HepG2 (cell line): ENCODE measurements around the gene DLST. TPM values are rescaled to one million over a fixed set of nuclear protein-coding genes. Genes with fewer than 3 reads are reported as not detected.
A peak's percentile ranks its signal among the peaks of the same experiment; 100 is the strongest.

Experiments
- BRD4 ChIP-seq: sonication (generic); formaldehyde crosslinking; IDR thresholded peaks from 2 replicates; pipeline ENCODE4 v1.4.0; 2020; ENCODE audit warnings: missing genetic modification reagents
- CBX2 ChIP-seq, 2 experiments: fragments of 200-600 bp in 1 of 2; sonication (generic); formaldehyde crosslinking in 1 of 2; IDR thresholded peaks; 2 replicates each; pipeline versions ENCODE4 v1.7.0 to v1.8.1; 2018 to 2022; ENCODE audit warnings: low read depth in 2 of 2, low read length in 1 of 2, mild to moderate bottlenecking in 1 of 2, missing genetic modification reagents in 1 of 2
- CENPX ChIP-seq: sonication (generic); formaldehyde crosslinking; IDR thresholded peaks from 2 replicates; pipeline ENCODE4 v1.9.0; 2021; ENCODE audit warnings: mild to moderate bottlenecking, missing genetic modification reagents, moderate library complexity
- FOXK1 ChIP-seq: sonication (generic); formaldehyde crosslinking; IDR thresholded peaks from 2 replicates; pipeline ENCODE4 v1.4.0; 2020; ENCODE audit warnings: low read depth, missing genetic modification reagents, borderline replicate concordance
- GFI1 ChIP-seq: sonication (generic); formaldehyde crosslinking; IDR thresholded peaks from 2 replicates; pipeline ENCODE4 v1.5.0; 2020; ENCODE audit warnings: missing genetic modification reagents, mild to moderate bottlenecking, borderline replicate concordance
- NCOA1 ChIP-seq: sonication (generic); formaldehyde crosslinking; IDR thresholded peaks from 2 replicates; pipeline ENCODE4 v1.9.0; 2021; ENCODE audit warnings: missing genetic modification reagents
- POLR2AphosphoS2 ChIP-seq: IDR thresholded peaks from 2 replicates; pipeline ENCODE4 v1.6.1; 2011; ENCODE audit warnings: low read depth, low read length, improper control_type of control experiment
- RBM22 ChIP-seq: fragments of 200-400 bp; formaldehyde crosslinking; optimal IDR thresholded peaks from 2 replicates; pipeline ENCODE3; 2017; ENCODE audit warnings: mild to moderate bottlenecking, low read length, moderate library complexity
- RFX5 ChIP-seq: IDR thresholded peaks from 2 replicates; pipeline ENCODE4 v1.6.1; 2011; ENCODE audit warnings: low read depth, low read length, improper control_type of control experiment
- RFXANK ChIP-seq: IDR thresholded peaks from 2 replicates; pipeline ENCODE4 v1.6.1; 2016
- ZBTB33 ChIP-seq: sonication (generic); formaldehyde crosslinking; IDR thresholded peaks from 2 replicates; pipeline ENCODE4 v1.4.0; 2020; ENCODE audit warnings: missing genetic modification reagents
- ZFP36 ChIP-seq: fragments of 150-350 bp; IDR thresholded peaks from 2 replicates; pipeline ENCODE4 v1.6.1; 2018; ENCODE audit warnings: borderline replicate concordance, low read length, low read depth; ENCODE audit not compliant: partially characterized antibody
- ZNF513 ChIP-seq: sonication (generic); formaldehyde crosslinking; conservative IDR thresholded peaks from 2 replicates; pipeline ENCODE4 v1.5.0; 2020; ENCODE audit warnings: missing genetic modification reagents
- ZNF740 ChIP-seq: sonication (generic); formaldehyde crosslinking; IDR thresholded peaks from 2 replicates; pipeline ENCODE4 v1.4.0; 2020; ENCODE audit warnings: missing genetic modification reagents
- polyA plus RNA-seq, 8 experiments: library from polyadenylated mRNA; depleted of rRNA in 3 of 8; stranded (reverse) in 7 of 8; unstranded in 1 of 8; fragments of >200 nt; fragmentation: Illumina TruSeq in 4 of 8; extraction: Trizol in 4 of 8; gene quantifications; 2 replicates each; pipeline versions ENCODE4 v1.2.1 to v1.2.3, GENCODE V29; 2011 to 2016; ENCODE audit warnings: low read depth in 4 of 8, missing spikeins in 1 of 8, mixed read lengths in 1 of 8; ENCODE audit not compliant: insufficient read depth in 1 of 8
- total RNA-seq, 5 experiments: library from RNA; depleted of rRNA; stranded (reverse); fragments of >200 nt; fragmentation: Illumina TruSeq; extraction: Trizol; gene quantifications; 2 replicates each; pipeline ENCODE4 v1.2.3, GENCODE V29; 2016; ENCODE audit warnings: low read depth in 1 of 5
- TF ChIP-seq, protein P1 (sequence below): sonication (generic); formaldehyde crosslinking; IDR thresholded peaks from 2 replicates; pipeline ENCODE4 v1.4.0; 2020; ENCODE audit warnings: low read depth, mild to moderate bottlenecking, missing genetic modification reagents
- TF ChIP-seq, protein P2 (sequence below): sonication (generic); formaldehyde crosslinking; conservative IDR thresholded peaks from 2 replicates; pipeline ENCODE4 v1.8.0; 2022; ENCODE audit warnings: missing genetic modification reagents
- TF ChIP-seq, protein P3 (sequence below): sonication (generic); formaldehyde crosslinking; IDR thresholded peaks from 2 replicates; pipeline ENCODE4 v1.4.0; 2020; ENCODE audit warnings: missing genetic modification reagents, borderline replicate concordance

DLST gene
- total and polyA plus RNA-seq, 2 of the 13 experiments (the other 11 are each of a cell fraction or from before 2014, with no cell fraction given), result 56.5 to 94.3 TPM

DNA sequence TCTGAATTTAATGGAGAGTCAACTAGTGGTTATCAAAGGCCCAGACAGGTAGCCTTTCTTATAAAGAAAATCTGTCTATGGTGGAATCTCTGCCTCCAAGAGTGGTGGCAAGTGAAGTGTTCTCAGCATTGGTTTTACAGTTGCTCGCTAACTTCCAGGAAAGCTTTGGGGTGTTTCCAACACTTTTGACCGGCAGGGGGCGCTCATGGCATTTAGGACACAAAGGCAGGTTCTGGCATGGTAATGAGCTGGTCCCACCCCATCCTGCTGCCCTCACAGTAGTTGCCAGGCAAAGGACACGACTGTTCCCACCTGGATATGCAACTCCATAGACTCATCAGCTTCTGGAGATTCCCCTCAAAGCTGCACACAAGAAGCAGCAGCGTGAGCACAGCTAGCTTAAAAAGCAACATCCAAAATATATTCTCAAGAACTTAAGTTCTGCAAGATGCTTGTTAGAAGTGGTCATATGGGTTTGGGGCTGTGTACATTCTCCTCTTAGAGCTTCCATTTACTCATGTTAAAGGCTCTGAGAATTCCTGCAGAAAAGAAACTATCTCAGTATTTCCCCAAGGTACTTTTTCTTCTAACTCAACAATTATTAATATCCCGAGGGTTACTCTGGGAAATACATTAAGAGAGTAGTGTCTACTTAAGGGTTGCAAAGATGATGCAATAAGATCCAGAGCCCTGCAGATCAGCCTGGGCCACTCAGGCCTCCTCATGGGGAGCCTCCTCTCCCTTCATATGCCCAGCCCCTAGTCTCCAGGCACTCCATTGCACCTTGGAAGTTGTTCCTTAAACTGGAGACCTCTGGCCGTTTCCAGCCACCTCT lies 20.6 kb upstream of the DLST start (continued):
- TF ChIP-seq, protein P1, sequence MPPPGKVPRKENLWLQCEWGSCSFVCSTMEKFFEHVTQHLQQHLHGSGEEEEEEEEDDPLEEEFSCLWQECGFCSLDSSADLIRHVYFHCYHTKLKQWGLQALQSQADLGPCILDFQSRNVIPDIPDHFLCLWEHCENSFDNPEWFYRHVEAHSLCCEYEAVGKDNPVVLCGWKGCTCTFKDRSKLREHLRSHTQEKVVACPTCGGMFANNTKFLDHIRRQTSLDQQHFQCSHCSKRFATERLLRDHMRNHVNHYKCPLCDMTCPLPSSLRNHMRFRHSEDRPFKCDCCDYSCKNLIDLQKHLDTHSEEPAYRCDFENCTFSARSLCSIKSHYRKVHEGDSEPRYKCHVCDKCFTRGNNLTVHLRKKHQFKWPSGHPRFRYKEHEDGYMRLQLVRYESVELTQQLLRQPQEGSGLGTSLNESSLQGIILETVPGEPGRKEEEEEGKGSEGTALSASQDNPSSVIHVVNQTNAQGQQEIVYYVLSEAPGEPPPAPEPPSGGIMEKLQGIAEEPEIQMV (CRISPR knock-in tag), result no peak
- TF ChIP-seq ZBTB33 (CRISPR knock-in tag) (no peak), BRD4 (no peak), NCOA1 (CRISPR knock-in tag) (no peak), RBM22 (no peak), CBX2 (IDR thresholded peaks at IDR 0.05; ENCODE audit: low read depth, low read length) (no peak), CBX2 (CRISPR knock-in tag; IDR thresholded peaks at IDR 0.05; ENCODE audit: low read depth) (no peak), FOXK1 (CRISPR knock-in tag) (no peak), ZFP36 (no peak), RFXANK (no peak), CENPX (CRISPR knock-in tag) (no peak), ZNF740 (CRISPR knock-in tag) (no peak), GFI1 (CRISPR knock-in tag) (no peak), POLR2AphosphoS2 (no peak), ZNF513 (no peak), RFX5 (peak; percentile 60)
- TF ChIP-seq, protein P2, sequence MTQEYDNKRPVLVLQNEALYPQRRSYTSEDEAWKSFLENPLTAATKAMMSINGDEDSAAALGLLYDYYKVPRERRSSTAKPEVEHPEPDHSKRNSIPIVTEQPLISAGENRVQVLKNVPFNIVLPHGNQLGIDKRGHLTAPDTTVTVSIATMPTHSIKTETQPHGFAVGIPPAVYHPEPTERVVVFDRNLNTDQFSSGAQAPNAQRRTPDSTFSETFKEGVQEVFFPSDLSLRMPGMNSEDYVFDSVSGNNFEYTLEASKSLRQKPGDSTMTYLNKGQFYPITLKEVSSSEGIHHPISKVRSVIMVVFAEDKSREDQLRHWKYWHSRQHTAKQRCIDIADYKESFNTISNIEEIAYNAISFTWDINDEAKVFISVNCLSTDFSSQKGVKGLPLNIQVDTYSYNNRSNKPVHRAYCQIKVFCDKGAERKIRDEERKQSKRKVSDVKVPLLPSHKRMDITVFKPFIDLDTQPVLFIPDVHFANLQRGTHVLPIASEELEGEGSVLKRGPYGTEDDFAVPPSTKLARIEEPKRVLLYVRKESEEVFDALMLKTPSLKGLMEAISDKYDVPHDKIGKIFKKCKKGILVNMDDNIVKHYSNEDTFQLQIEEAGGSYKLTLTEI (CRISPR knock-in tag), result no peak
- TF ChIP-seq, protein P3, sequence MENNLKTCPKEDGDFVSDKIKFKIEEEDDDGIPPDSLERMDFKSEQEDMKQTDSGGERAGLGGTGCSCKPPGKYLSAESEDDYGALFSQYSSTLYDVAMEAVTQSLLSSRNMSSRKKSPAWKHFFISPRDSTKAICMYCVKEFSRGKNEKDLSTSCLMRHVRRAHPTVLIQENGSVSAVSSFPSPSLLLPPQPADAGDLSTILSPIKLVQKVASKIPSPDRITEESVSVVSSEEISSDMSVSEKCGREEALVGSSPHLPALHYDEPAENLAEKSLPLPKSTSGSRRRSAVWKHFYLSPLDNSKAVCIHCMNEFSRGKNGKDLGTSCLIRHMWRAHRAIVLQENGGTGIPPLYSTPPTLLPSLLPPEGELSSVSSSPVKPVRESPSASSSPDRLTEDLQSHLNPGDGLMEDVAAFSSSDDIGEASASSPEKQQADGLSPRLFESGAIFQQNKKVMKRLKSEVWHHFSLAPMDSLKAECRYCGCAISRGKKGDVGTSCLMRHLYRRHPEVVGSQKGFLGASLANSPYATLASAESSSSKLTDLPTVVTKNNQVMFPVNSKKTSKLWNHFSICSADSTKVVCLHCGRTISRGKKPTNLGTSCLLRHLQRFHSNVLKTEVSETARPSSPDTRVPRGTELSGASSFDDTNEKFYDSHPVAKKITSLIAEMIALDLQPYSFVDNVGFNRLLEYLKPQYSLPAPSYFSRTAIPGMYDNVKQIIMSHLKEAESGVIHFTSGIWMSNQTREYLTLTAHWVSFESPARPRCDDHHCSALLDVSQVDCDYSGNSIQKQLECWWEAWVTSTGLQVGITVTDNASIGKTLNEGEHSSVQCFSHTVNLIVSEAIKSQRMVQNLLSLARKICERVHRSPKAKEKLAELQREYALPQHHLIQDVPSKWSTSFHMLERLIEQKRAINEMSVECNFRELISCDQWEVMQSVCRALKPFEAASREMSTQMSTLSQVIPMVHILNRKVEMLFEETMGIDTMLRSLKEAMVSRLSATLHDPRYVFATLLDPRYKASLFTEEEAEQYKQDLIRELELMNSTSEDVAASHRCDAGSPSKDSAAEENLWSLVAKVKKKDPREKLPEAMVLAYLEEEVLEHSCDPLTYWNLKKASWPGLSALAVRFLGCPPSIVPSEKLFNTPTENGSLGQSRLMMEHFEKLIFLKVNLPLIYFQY (CRISPR knock-in tag), result no peak
